NT2/D1 (cell line): ENCODE data around the gene MAMDC4.

Source experiments
- SUZ12 ChIP-seq: IDR thresholded peaks from 2 replicates; pipeline ENCODE4 v1.6.1; 2011; ENCODE audit not compliant: insufficient read length, insufficient read depth; ENCODE audit errors: extremely low read depth
- YY1 ChIP-seq: IDR thresholded peaks from 2 replicates; pipeline ENCODE4 v1.6.1; 2011; ENCODE audit not compliant: insufficient read length, insufficient read depth
- ZNF274 ChIP-seq: IDR thresholded peaks from 2 replicates; pipeline ENCODE4 v1.6.1; 2011; ENCODE audit warnings: mild to moderate bottlenecking, low read depth, low read length

- no peak for TF ChIP-seq YY1
- TF ChIP-seq ZNF274, result no peak
- TF ChIP-seq SUZ12, result no peak
These were observed 7.2 kb upstream of the MAMDC4 start for GRCh38 chr9:136844761-136845464.
